ENCODE measurements around the gene PYHIN1. TPM values are rescaled to one million over a fixed set of nuclear protein-coding genes. Genes with fewer than 3 reads are reported as not detected.
"Not testable (repeated sequence)": the region's sequence is repeated elsewhere in the genome, so short reads cannot be mapped to it uniquely, and the experiment has no call there.

The PYHIN1 gene
- total RNA-seq, 1 experiment from 2014 or later, result not detected

GRCh38 chr1:158979229-158979628 lies 47.9 kb downstream of the PYHIN1 start:
- DNase-seq (ENCODE audit: low read depth), result no peak

DNA sequence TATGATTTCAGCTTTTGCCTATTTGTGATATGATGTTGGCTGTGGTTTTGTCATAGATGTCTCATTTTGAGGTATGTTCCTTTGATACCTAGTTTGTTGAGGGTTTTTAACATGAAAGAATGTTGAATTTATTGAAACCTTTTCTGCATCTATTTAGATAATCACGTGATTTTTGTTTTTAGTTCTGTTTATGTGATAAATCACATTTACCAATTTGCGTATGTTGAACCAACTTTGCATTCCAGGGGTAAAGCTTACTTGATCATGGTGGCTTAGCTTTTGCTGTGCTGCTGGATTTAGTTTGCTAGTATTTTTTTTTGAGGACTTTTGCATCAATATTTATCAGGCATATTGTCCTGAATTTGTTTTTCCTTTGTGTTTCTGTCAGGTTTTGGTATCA lies 51.9 kb downstream of the PYHIN1 start:
- DNase-seq (ENCODE audit: low read depth), result no peak

DNA sequence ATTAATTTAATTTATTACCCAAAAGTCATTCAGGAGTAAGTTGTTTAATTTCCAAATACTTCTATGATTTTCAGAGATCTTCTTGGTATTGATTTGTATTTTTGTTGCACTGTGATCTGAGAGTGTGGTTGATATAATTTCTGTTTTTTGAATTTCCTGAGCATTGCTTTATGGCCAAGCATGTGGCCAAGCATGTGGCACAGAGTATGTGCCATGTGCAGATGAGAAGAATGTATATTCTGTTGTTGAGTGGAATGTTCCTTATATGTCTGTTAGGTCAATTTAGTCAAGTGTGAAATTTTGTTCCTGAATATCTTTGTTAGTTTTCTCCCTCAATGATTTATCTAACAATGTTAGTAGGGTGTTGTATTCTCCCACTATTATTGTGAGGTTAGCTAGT lies 53.0 kb downstream of the PYHIN1 start:
- DNase-seq (ENCODE audit: low read depth), result no peak

GRCh38 chr1:158989424-158989823 lies 58.1 kb downstream of the PYHIN1 start:
- DNase-seq (ENCODE audit: low read depth), result no peak

GRCh38 chr1:158992787-158993312 lies 61.5 kb downstream of the PYHIN1 start:
- DNase-seq (ENCODE audit: low read depth), result no peak

GRCh38 chr1:158996998-158997397 lies 65.6 kb downstream of the PYHIN1 start:
- DNase-seq (ENCODE audit: low read depth), result no peak

GRCh38 chr1:158998037-158998780 lies 66.9 kb downstream of the PYHIN1 start:
- no peak for DNase-seq (ENCODE audit: low read depth)

GRCh38 chr1:158998781-158999161 lies 67.4 kb downstream of the PYHIN1 start:
- DNase-seq (ENCODE audit: low read depth), result peak; percentile 58

GRCh38 chr1:158999316-159000069 lies 68.1 kb downstream of the PYHIN1 start:
- DNase-seq (ENCODE audit: low read depth), result peak; percentile 92

DNA sequence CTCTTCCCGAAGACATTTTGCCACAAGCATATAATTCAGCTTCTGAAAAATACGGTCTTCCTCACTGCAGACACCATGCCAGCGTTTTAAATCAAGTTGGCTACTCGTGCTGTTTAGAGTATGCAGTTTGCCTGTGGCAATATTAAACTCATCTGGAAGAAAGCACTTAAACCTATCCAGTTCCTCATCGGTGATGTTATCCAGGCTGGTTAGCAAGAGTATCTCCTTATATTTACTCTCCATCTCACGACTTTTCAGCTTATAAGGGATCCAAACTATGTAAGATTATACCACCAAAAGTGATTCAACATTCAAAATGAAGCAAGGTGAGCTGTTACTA lies 68.7 kb downstream of the PYHIN1 start:
- DNase-seq (ENCODE audit: low read depth), result no peak

- DNase-seq (ENCODE audit: low read depth), result peak; percentile 95
Observed at GRCh38 chr1:159000625-159001024, 69.3 kb downstream of the PYHIN1 start.

DNA sequence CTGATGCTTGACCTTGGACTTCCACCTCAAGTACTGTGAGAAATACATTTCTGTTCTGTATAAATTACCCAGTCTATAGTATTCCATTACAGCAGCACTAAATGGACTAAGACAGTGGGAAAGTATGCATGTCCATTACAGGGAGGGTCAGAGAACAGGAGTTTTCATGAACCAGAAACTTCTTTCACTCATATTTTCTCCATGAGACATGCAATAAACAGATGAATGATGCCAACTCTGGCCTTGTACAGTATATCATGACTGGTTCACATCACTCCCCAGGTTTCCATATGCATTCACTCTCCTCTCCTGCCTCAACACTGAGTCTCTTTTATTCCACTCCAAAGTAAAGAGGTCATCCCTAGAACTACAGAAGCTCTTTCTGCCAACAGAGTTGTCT lies 73.8 kb downstream of the PYHIN1 start:
- no peak for DNase-seq (ENCODE audit: low read depth)

DNA sequence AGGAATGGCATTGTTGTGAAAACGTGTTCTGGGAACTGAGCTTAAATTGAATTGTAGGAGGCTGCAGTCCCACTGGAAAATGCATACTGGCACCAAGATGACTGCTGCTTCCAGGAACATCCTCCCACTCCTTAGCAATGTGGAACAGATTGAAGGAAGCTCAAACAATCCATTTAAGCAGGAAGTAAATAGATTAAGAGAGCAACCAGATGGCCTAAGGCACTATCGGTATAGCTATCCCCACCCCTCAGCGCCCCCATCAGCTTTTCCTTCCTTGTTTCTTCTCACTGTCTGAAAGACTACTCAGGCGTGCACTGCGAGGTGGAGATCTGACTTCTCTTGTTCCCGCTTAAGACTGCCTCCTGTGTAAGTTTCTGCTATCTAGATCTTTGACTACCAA lies 74.3 kb downstream of the PYHIN1 start:
- DNase-seq (ENCODE audit: low read depth), result no peak

DNA sequence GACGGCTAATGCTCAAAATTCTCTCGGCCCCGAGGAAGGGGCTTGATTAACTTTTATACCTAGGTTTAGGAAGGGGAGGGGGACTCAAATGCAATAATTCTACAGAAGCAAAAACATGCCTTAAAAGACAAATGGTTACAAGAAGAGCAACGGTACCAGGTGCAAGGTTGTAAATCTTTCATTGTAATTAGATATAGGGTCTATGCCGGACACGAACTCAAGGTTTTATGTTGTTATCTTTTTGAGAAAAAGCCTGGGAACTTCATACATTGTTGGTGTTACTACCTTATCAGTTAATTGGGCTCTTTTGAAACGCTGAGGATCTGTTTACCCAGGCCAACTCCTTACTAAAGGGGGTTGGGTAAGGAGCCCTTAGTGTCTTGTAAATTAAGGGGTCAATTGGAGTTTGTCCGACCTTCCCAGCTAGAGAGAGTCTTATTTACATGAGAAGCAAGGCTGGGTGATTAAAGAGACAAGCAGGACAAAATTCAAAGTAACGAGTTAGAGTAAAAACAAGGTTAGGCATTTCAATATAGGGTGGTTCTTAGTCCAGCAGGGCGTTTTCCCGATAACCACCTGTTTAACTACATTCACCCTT lies 75.0 kb downstream of the PYHIN1 start:
- not testable (repeated sequence) for DNase-seq (ENCODE audit: low read depth)

DNA sequence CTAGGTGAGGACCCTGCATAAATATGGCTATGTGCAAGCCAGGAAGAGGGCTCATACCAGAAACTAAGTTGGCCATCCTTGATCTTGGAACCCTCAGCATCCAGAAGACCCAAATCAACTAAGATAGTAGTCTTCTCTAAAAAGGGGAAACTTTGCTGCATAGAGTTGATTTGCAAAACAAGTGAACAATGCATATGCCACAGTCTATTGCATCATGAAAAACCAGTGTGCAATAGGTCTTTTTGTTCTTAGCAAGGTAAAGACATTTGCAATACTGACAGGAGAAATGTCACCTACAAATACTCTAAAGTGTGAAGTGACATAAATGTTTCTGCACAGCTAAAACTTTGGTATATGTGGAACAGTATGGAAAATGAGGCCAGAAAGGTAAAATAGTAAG lies 76.4 kb downstream of the PYHIN1 start:
- DNase-seq (ENCODE audit: low read depth), result no peak

GRCh38 chr1:159008744-159009188 lies 77.4 kb downstream of the PYHIN1 start:
- peak; percentile 58 for DNase-seq (ENCODE audit: low read depth)

DNA sequence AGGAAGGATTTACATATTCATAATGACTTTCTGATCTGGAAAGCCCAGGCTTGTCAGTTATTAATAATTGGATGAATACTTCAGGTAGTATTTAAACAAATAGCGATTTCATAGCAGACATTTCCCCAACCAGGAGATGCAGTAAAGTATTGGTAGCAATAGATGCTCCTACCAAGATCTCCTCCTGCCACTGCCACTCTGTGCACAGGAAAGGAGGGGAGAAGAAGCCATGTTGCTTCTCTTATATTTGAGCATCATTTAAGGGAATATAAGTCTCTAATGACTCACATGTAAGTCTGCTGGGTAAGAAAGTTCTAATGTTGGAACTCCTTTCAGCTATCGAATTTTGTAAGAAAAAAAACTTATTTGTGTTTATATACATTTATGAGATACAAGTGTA lies 77.9 kb downstream of the PYHIN1 start:
- no peak for DNase-seq (ENCODE audit: low read depth)

- peak; percentile 96 for DNase-seq (ENCODE audit: low read depth)
Observed at GRCh38 chr1:159009704-159010361, 78.5 kb downstream of the PYHIN1 start, which contains the start of gene IFI16. IFI16 (plus strand) TSS chr1:159009907; CDS start chr1:159014681, 4,774 bp downstream.

DNA sequence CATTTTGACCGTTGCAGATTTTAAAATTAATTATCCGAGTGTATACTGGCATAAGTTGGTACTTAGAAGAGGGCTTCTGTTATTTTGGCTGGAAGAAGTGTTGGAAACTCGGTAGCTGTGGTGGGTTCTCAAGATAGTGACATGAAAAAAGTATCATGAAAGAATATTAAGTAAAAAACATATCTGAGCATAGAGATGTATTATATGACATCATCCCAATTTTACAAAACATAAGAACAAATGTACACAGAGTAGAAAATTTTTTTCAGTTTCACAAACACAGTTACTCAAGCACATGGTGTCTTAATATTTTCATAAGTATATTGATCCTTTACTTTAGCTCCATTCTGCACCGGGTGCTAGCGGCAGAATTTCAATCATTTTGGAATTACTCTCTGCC lies 79.0 kb downstream of the PYHIN1 start:
- DNase-seq (ENCODE audit: low read depth), result no peak

- not testable (repeated sequence) for DNase-seq (ENCODE audit: low read depth)
Observed at GRCh38 chr1:159011001-159011400, 79.6 kb downstream of the PYHIN1 start.

DNA sequence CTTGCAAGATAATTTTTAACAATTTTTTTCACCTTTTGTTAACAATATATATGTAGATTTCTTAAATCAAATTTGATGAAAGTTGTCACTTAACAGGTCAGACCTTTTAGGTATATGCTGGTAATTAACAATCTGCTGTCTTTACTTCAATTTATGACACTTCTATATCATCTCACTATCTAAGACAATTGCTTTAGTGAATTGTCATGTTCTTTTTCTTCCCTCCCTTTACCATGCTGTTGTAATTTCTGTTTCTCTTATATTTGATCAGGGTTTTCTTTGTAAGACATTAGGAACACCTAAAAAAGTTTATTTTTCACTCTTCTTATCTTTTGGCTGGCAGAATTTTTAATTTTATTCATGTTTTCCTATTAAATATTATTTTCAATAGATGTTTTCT lies 80.4 kb downstream of the PYHIN1 start:
- DNase-seq (ENCODE audit: low read depth), result no peak

DNA sequence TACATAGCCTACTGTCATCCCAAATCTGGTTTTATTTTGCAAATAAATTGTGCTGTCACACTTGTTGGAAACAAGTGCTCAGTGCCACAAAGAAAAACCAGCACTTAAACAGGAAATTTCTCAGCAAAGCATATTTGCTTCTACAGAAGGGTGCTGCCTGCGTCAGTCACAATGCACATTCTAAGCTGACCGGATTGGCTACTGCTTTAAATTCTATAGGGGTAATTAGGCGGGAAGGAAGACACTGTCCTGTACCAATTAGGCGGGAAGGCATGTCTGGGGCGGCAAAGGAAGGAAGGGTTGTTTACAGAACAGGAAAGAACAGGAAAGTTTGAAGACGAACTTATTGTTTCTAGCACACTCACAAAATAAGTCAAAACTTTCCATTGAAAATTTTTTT lies 81.1 kb downstream of the PYHIN1 start:
- DNase-seq (ENCODE audit: low read depth), result peak; percentile 36

Data from M059J (cell line).